SU-DHL-6 (cell line): ENCODE results near the gene ATAD3C.

ENCODE experiments used
- EZH2phosphoT487 ChIP-seq: fragments of 200-600 bp; sonication (generic), shearing (Covaris generic); conservative IDR thresholded peaks from 2 replicates; pipeline ENCODE4 v1.6.1; 2018; ENCODE audit warnings: mild to moderate bottlenecking, antibody characterized with exemption, low read length, moderate library complexity, mixed read lengths
- TF ChIP-seq, protein P1 (sequence below): fragments of 200-600 bp; sonication (generic); IDR thresholded peaks from one replicate; pipeline ENCODE4 v1.5.1; 2017; ENCODE audit warnings: antibody characterized with exemption, mild to moderate bottlenecking, low read length, moderate library complexity; ENCODE audit not compliant: insufficient read depth, poor library complexity, severe bottlenecking

DNA sequence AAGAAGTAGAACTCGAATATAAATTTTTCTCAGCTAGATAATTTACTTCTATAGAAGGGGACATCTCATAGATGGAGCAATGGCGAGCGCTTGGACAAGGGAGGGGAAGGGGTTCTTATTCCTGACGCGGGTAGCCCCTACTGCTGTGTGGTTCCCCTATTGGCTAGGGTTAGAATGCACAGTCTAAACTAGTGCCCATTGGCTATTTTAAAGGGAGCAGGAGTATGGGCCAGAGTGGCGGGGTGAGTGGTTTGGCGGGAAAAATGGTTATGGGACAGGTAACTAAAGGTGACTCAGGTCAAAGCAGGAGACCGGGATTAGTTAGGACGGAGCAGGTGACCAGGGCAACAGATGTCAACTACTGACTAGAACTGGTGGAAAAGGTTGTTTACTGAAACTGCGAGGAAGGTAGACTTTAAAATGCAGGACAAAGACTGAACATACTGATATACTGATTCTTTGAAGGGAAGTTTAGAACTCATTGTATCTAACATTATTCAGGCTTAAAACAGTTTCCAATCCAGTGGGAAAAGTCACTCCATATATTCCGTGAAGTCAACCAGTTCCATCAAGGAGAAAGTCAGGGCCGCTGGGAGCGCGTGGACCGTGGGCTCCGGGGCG is 61.5 kb downstream of the ATAD3C start:
- TF ChIP-seq, protein P1, sequence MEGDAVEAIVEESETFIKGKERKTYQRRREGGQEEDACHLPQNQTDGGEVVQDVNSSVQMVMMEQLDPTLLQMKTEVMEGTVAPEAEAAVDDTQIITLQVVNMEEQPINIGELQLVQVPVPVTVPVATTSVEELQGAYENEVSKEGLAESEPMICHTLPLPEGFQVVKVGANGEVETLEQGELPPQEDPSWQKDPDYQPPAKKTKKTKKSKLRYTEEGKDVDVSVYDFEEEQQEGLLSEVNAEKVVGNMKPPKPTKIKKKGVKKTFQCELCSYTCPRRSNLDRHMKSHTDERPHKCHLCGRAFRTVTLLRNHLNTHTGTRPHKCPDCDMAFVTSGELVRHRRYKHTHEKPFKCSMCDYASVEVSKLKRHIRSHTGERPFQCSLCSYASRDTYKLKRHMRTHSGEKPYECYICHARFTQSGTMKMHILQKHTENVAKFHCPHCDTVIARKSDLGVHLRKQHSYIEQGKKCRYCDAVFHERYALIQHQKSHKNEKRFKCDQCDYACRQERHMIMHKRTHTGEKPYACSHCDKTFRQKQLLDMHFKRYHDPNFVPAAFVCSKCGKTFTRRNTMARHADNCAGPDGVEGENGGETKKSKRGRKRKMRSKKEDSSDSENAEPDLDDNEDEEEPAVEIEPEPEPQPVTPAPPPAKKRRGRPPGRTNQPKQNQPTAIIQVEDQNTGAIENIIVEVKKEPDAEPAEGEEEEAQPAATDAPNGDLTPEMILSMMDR, result no peak
- TF ChIP-seq EZH2phosphoT487, result no peak
